Activated naive CD4-positive, alpha-beta T cell treated with anti-CD3 and anti-CD28 coated beads, Interleukin-2, amount 50 U/mL, for 72 hours (primary cell): ENCODE data around the gene CACNA2D1. TPM values are rescaled to one million over a fixed set of nuclear protein-coding genes. Genes with fewer than 3 reads are reported as not detected.
A peak's percentile ranks its signal among the peaks of the same experiment; 100 is the strongest.

Experiments
- ATAC-seq, 2 donors: fragments of 150-1000 bp; cut with Tn5 transposase; 2 replicates each; pipeline ENCODE4 v1.10.0; 2021; ENCODE audit warnings: mild to moderate bottlenecking in 2 of 2, moderate library complexity in 2 of 2
- DNase-seq, 2 donors: peaks; one replicate each; pipeline ENCODE4 v3.0.0; 2021 to 2022; ENCODE audit warnings: low spot score in 2 of 2
- H3K27ac Mint-ChIP-seq, 2 donors: one replicate each; pipeline ENCODE4 v1.8.0; 2022; ENCODE audit warnings: mild to moderate bottlenecking in 2 of 2, mixed read lengths in 2 of 2
- H3K36me3 Mint-ChIP-seq, 2 donors: one replicate each; pipeline ENCODE4 v1.8.0; 2022; ENCODE audit warnings: mixed read lengths in 2 of 2
- H3K9me3 Mint-ChIP-seq, 2 donors: one replicate each; pipeline ENCODE4 v1.8.0; 2022; ENCODE audit warnings: mixed read lengths in 2 of 2
- total RNA-seq, 2 donors: library from RNA; stranded (reverse); gene quantifications; one replicate each; pipeline ENCODE4 v1.2.3, GENCODE V29; 2022

CACNA2D1 gene
- not detected for total RNA-seq

DNA sequence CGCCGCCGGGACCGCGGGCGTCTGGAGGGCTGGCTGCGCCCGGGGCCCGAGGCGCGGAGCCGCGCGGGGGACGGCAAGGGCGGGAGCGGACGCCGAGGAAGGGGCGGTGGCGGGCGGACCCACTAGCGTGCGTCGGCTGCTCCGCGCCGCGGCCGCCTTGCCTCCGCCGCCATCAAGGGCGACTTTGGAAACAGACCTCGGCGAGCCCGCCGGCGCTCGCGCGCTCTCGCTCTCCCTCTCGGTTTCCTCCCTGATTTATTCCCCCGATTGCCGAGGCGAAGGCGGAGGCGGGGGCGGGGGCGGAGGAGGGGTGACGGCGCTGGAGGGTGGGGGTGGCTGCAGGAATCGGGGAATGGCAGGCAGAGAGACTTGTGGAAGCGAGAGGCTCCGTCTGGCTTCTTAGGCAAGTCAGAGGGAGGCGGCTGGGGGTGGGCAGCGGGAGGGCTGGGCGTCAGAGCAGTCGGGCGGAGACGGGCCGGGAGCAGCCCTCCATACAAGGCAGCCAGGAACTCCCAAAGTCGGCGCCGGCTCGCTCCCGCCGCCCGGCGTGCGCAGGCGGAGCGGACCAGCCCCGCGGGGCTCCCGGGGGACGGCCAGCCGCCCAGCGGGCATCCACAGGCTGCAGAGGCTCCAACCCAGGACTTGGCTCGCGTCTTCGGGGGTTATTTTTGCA lies at the start of gene CACNA2D1:
TSS of gene CACNA2D1 (minus strand) at position 231 of the 673 bp plus-strand sequence.
- H3K9me3 Mint-ChIP-seq: no peaks in the 10 kb centered on the region
- no peak within 1 kb of the TSS for H3K27ac Mint-ChIP-seq
- peaks cover 4 to 12% of the 10 kb centered on the region in 2 donors for H3K36me3 Mint-ChIP-seq
- DNase-seq (peak in 1 of 2 donors; percentile 2), ATAC-seq (peak in 1 of 2 donors; percentile 58)

DNA sequence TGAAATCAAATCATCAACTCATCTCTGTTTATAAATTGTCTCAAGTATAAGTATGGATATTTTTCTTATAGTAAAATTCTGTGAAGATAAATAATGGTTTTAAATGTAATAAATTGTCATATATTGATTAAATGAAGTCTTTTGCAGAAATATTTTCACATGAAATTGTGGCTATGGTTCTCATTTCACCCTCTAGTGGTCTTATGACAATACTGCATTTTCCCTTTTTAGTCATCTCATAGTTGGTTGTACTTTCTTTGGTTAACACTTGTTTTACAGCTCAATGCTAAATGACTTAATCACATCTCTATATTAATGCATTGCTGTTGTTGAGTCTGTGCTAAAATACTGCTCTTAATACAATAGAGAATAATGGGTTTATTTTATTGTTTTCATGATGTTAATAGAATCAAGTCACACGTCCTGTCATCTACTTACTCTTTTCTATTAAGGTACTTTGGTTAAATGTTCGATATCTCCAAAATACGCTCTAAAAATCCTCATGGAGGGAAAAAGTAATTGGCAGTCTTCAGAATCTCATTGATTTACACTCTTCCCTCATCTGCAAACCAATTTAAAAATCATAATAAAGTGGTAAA lies 38.0 kb upstream of the CACNA2D1 start:
- ATAC-seq: no peak

DNA sequence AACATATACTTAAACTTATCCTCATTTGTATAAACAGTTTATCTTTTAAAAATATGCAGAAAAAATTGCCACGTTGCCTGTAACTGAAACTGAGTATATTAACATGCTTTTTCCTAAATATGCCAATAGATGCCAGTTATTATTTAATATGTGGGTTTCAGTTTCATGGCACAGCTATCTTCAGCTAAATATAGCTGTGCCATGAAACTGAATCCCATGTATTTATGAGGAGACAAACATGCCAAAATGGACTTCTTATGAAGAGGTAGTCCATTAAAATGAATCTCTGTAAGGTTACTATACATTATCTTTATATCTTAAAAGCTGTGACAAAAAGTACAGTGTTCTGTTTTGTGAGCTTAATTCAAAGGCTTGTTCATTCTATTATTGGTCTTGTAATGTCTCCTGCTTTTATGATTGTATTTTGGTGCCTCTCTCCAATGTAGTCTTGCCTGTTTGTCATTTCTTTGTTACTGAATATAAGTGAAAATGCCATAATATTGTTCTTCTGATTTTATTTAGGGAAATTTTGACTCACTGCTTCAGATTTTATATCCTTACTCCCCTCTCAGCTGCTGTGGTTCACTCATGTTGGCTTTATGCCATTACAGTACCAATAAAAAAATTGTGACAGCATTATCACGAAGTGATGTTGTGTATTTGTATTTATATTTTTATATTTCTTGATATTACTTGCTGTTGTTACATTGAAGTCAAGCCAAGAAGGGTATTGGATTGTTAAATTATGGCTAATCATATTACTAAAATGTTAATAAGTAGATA lies 34.3 kb upstream of the CACNA2D1 start:
- ATAC-seq (no peak), DNase-seq (no peak)
- no peaks in the 10 kb centered on the region for H3K36me3 Mint-ChIP-seq
- H3K27ac Mint-ChIP-seq: no peak overlapping the region
- peaks cover 3 to 4% of the 10 kb centered on the region in 2 donors for H3K9me3 Mint-ChIP-seq

More for the DNA sequence above, 38.0 kb upstream of the CACNA2D1 start:
- Mint-ChIP-seq H3K36me3 (no peaks in the 10 kb centered on the region), H3K27ac (no peak overlapping the region), H3K9me3 (no peaks in the 10 kb centered on the region)
- no peak for DNase-seq

- ATAC-seq (no peak), DNase-seq (no peak)
- Mint-ChIP-seq H3K9me3 (peaks cover 4 to 9% of the 10 kb centered on the region in 2 donors), H3K36me3 (no peaks in the 10 kb centered on the region), H3K27ac (no peak overlapping the region)
Measured at GRCh38 chr7:82472966-82473365, 29.4 kb upstream of the CACNA2D1 start.

- H3K36me3 Mint-ChIP-seq: no peaks in the 10 kb centered on the region
- H3K27ac Mint-ChIP-seq: no peak overlapping the region
- peaks cover 4 to 9% of the 10 kb centered on the region in 2 donors for H3K9me3 Mint-ChIP-seq
- ATAC-seq (no peak), DNase-seq (no peak)
Measured at GRCh38 chr7:82471351-82472020, 27.9 kb upstream of the CACNA2D1 start.

DNA sequence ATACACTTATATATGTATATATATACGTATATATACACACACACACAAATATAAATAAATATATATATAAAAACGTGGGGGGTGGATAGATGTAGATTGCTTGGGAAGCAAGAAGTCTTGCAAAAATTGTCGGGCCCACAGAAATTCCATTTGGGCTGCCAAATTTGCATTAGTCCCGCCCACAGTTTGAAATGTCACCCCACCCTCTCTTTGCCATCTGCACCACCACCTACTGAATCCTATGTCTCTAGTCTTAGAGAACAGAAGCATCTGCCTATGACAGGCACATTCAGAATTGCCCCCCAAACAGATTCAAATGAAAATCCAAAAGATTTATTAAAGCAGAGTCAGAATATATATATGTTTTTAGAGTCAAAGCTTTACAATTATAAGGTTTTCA lies 25.6 kb upstream of the CACNA2D1 start:
- ATAC-seq: no peak
- H3K27ac Mint-ChIP-seq: no peak overlapping the region
- peaks cover 4 to 9% of the 10 kb centered on the region in 2 donors for H3K9me3 Mint-ChIP-seq

DNA sequence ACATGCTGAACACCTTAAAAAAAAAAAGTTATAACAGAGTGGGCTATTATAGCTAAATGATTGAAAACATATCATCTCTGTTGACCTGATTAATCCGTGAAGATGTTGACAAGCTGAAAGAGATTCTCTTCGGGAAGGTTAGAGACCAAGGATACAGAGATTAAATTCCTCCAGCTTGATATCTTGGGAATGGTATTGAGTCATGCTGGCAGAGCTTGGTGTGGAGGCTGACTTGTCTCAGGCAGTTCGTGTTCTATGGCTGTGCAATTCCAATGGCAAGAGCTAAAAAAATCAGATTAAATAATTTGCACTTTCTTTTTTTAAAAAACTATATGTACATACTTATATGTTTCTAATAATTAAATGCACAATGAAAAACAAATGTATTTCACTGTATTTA lies 24.9 kb upstream of the CACNA2D1 start:
- H3K9me3 Mint-ChIP-seq: peaks cover 3 to 8% of the 10 kb centered on the region in 2 donors
- DNase-seq (no peak), ATAC-seq (no peak)
- no peaks in the 10 kb centered on the region for H3K36me3 Mint-ChIP-seq
- H3K27ac Mint-ChIP-seq: no peak overlapping the region

More for the DNA sequence above, 25.6 kb upstream of the CACNA2D1 start:
- H3K36me3 Mint-ChIP-seq: no peaks in the 10 kb centered on the region
- DNase-seq: no peak

GRCh38 chr7:82467020-82467419 lies 23.4 kb upstream of the CACNA2D1 start:
- no peak for DNase-seq
- H3K36me3 Mint-ChIP-seq: no peaks in the 10 kb centered on the region

GRCh38 chr7:82464372-82464771 lies 20.8 kb upstream of the CACNA2D1 start:
- no peak for DNase-seq
- no peaks in the 10 kb centered on the region for H3K36me3 Mint-ChIP-seq
- ATAC-seq: no peak

More at GRCh38 chr7:82467020-82467419, 23.4 kb upstream of the CACNA2D1 start:
- Mint-ChIP-seq H3K9me3 (peaks cover 0 to 5% of the 10 kb centered on the region in 2 donors), H3K27ac (no peak overlapping the region)
- ATAC-seq: no peak

GRCh38 chr7:82455295-82455694 lies 11.7 kb upstream of the CACNA2D1 start:
- no peak for DNase-seq
- H3K27ac Mint-ChIP-seq: no peak overlapping the region
- peaks cover 0 to 7% of the 10 kb centered on the region in 2 donors for H3K9me3 Mint-ChIP-seq
- ATAC-seq: no peak
- H3K36me3 Mint-ChIP-seq: no peaks in the 10 kb centered on the region

More at GRCh38 chr7:82464372-82464771, 20.8 kb upstream of the CACNA2D1 start:
- H3K9me3 Mint-ChIP-seq: peaks cover 0 to 3% of the 10 kb centered on the region in 2 donors
- no peak overlapping the region for H3K27ac Mint-ChIP-seq

GRCh38 chr7:82450759-82451158 lies 7.2 kb upstream of the CACNA2D1 start:
- H3K27ac Mint-ChIP-seq: no peak overlapping the region
- H3K9me3 Mint-ChIP-seq: no peaks in the 10 kb centered on the region
- ATAC-seq: no peak
- no peaks in the 10 kb centered on the region for H3K36me3 Mint-ChIP-seq
- DNase-seq: no peak

- ATAC-seq: no peak
- DNase-seq: no peak
- H3K36me3 Mint-ChIP-seq: no peaks in the 10 kb centered on the region
- no peak overlapping the region for H3K27ac Mint-ChIP-seq
- no peaks in the 10 kb centered on the region for H3K9me3 Mint-ChIP-seq
Measured at GRCh38 chr7:82449910-82450309, 6.3 kb upstream of the CACNA2D1 start.

DNA sequence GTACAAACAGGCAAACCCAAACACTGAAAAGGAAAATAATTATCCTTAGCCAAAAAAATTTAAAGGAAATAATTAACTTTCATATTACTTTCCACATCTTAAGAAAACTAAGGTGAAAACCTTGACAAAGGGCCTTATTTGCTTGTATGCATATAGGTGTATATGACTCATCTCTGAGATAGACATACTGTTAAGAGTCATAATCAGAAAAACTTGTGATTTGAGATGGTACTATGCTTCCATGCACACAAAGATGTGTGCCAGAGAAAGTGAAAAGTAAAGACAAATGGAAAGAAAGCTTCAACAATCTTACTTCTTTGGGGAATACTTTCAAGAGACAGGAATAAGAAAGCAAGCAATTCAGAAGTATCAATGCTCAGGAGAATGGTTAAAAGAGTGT lies 3.3 kb upstream of the CACNA2D1 start:
- DNase-seq: no peak
- Mint-ChIP-seq H3K36me3 (peaks cover 4 to 12% of the 10 kb centered on the region in 2 donors), H3K27ac (no peak overlapping the region), H3K9me3 (no peaks in the 10 kb centered on the region)
- peak in 1 of 2 donors; percentile 57 for ATAC-seq

DNA sequence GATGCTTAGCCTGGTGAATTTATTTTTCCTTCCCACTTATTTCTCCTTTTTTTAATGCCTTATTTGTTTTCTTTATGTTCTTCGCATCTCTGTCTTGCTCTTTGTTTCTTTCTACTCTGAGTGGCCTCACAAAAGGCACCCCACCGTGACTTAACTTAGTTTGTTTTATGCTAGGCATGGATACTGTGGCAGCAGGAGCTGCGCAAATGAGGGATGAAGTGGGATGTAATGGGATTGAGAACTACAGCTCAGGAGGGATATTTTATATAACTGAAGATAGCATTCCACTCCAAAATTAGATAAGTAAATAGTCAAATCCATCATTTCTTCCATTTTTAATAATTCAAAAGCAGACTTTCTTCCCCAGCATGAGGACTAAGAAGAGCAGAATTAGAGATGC lies 1.7 kb upstream of the CACNA2D1 start:
- no peak for ATAC-seq
- Mint-ChIP-seq H3K36me3 (peaks cover 4 to 12% of the 10 kb centered on the region in 2 donors), H3K9me3 (no peaks in the 10 kb centered on the region), H3K27ac (no peak overlapping the region)
- DNase-seq: no peak

DNA sequence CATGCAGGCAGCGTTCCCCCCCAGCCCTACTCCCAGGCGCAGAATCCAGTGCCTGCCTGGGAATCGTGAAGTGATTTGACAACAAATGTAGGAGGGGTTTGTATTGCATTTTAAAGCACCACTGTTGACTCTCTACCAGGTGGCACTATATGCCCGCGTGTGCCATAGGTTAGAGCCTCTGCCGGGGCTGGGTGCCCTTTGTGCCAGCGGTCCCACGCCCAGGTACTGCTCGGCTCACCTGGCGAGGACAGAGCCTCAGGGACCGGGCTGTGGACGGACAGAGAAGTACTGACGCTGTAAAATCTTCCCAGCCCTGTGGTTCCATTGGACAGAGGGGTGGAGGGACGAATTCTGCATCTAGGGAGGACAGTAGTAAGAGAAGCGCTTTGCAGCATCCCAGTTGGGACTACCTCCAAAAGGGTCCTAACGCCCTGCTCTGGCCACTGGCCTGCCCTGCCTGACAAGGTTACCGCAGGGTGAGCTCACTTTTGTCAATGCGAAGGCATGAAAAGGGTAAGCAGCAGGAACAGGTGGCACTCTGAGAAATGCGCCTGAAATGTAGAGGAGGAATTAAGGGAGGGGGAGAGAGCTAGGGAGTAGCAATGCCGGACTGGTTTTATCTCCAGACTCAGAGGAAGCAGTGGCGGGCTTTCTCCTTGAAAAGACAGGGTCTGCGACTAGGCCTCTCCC lies 788 bp upstream of the CACNA2D1 start:
- peaks cover 4 to 12% of the 10 kb centered on the region in 2 donors for H3K36me3 Mint-ChIP-seq
- H3K27ac Mint-ChIP-seq: no peak overlapping the region
- no peaks in the 10 kb centered on the region for H3K9me3 Mint-ChIP-seq
- DNase-seq (no peak), ATAC-seq (peak in 1 of 2 donors; percentile 13)

DNA sequence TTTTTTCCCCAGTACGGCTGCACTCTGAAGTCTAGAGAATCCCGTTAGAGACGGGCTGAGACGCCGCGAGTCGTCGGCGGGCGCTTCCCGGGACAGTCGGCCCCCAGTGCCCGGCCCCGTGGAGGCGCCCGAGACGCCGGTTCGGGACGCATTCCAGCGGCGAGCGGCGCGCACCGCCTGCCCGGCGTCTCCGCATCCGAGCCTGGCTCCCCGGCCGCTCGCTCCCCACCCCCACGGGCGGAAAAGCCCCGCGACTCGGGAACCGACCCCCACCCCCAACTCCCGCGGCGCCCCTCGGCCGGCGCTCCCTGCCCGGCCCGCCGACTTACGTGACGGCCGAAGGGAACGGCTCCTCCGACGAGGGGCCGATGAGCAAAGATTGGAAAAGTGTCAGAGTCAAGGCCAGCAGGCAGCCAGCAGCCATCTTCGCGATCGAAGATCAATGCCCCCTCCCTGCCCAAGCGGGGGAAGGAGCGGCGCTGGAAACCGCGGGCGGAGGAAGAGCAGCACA lies 486 bp downstream of the CACNA2D1 start:
- Mint-ChIP-seq H3K27ac (no peak overlapping the region), H3K36me3 (peaks cover 4 to 12% of the 10 kb centered on the region in 2 donors), H3K9me3 (no peaks in the 10 kb centered on the region)
- ATAC-seq (peak in 1 of 2 donors; percentile 18), DNase-seq (peak in 1 of 2 donors; percentile 3)
